Astrocyte of the cerebellum (primary cell): ENCODE data around the gene RALGPS1.

Experiments
- DNase-seq: peaks from one replicate; pipeline ENCODE4 v3.0.0-alpha.2; 2011; ENCODE audit warnings: low read depth
- H3K4me3 ChIP-seq: 2 replicates; pipeline ENCODE4 v1.5.1; 2011; ENCODE audit warnings: mild to moderate bottlenecking, low read depth, low read length, moderate library complexity
- CTCF ChIP-seq: IDR thresholded peaks from 2 replicates; pipeline ENCODE4 v1.5.1; 2012; ENCODE audit warnings: low read length, low read depth, moderate library complexity, mild to moderate bottlenecking; ENCODE audit errors: missing control alignments
- in situ Hi-C: cut with HindIII; loops from 2 replicates; pipeline ENCODE4 v1.10.0; 2017; ENCODE audit warnings: low sequenced_read_pairs

RALGPS1 gene

GRCh38 chr9:126877418-126877817 lies 37.2 kb upstream of the RALGPS1 start:
- TF ChIP-seq CTCF = no peak
- no peak for DNase-seq
- H3K4me3 ChIP-seq = no peak overlapping the region
- in situ Hi-C loops = no loop called here

- no peak for TF ChIP-seq CTCF
- in situ Hi-C loops = no loop called here
Observed at GRCh38 chr9:126879288-126879687, 35.3 kb upstream of the RALGPS1 start.

DNA sequence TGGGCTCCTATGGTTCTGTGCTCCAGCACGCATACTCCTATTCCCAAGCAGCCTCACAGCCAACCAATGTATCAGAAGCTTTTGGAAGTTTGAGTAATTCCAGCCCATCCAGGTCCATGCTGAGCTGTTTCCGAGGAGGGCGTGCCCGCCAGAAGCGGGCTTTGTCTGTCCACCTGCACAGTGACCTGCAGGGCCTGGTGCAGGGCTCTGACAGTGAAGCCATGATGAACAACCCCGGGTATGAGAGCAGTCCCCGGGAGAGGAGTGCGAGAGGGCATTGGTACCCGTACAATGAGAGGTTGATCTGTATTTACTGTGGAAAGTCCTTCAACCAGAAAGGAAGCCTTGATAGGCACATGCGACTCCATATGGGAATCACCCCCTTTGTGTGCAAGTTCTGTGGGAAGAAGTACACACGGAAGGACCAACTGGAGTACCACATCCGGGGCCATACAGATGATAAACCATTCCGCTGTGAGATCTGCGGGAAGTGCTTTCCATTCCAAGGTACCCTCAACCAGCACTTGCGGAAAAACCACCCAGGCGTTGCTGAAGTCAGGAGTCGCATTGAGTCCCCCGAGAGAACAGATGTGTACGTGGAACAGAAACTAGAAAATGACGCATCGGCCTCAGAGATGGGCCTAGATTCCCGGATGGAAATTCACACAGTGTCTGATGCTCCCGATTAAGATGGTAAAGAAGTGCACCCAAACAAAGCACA lies 34.2 kb upstream of the RALGPS1 start:
- H3K4me3 ChIP-seq = no peak overlapping the region
- in situ Hi-C loops = no loop called here
- no peak for DNase-seq
- no peak for TF ChIP-seq CTCF

More at GRCh38 chr9:126879288-126879687, 35.3 kb upstream of the RALGPS1 start:
- DNase-seq = no peak
- no peak overlapping the region for H3K4me3 ChIP-seq

GRCh38 chr9:126880947-126881332 lies 33.6 kb upstream of the RALGPS1 start:
- H3K4me3 ChIP-seq = no peak overlapping the region
- no peak for DNase-seq
- in situ Hi-C loops = no loop called here
- TF ChIP-seq CTCF = no peak

GRCh38 chr9:126882746-126883145 lies 31.8 kb upstream of the RALGPS1 start:
- DNase-seq = no peak
- no peak for TF ChIP-seq CTCF
- no peak overlapping the region for H3K4me3 ChIP-seq
- in situ Hi-C loops = no loop called here

GRCh38 chr9:126883636-126884035 lies 30.9 kb upstream of the RALGPS1 start:
- no peak for TF ChIP-seq CTCF
- H3K4me3 ChIP-seq = no peak overlapping the region
- in situ Hi-C loops = no loop called here
- DNase-seq = no peak
